PFSK-1 (cell line): ENCODE measurements around the gene MPC1.

Experiments used
- POLR2AphosphoS5 ChIP-seq: IDR thresholded peaks from 2 replicates; pipeline ENCODE4 v1.6.1; 2012; ENCODE audit warnings: low read depth, mild to moderate bottlenecking, control low read depth, low read length, moderate library complexity
- TF ChIP-seq, protein P1 (sequence below), 2 experiments: IDR thresholded peaks; 2 replicates each; pipeline versions ENCODE4 v1.6.1 to v1.8.0; 2011 to 2012; ENCODE audit warnings: low read depth in 2 of 2, low read length in 2 of 2, control low read depth in 1 of 2, inconsistent platforms in 1 of 2, mild to moderate bottlenecking in 1 of 2, moderate library complexity in 1 of 2; ENCODE audit not compliant: insufficient read depth in 1 of 2

DNA sequence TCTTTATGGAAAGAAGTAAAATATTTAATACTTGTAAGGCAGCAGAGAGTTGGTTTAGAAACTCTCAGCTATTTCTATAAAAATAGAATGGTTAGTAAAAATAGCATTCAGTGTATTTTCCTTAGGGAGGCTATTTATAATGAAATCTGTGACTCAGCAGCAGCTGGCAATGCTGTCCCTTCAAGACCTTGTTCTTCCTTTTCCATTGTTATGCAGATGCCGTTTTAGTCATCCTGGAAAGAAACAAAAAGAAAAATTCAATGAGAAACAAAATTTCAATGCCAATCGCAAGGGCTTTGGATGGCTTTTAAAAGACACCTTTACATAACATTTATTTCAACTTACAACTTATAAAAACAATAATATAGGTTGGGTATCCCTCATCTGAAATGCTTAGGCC lies 17.5 kb downstream of the MPC1 start:
- TF ChIP-seq POLR2AphosphoS5, result no peak
- TF ChIP-seq, protein P1, sequence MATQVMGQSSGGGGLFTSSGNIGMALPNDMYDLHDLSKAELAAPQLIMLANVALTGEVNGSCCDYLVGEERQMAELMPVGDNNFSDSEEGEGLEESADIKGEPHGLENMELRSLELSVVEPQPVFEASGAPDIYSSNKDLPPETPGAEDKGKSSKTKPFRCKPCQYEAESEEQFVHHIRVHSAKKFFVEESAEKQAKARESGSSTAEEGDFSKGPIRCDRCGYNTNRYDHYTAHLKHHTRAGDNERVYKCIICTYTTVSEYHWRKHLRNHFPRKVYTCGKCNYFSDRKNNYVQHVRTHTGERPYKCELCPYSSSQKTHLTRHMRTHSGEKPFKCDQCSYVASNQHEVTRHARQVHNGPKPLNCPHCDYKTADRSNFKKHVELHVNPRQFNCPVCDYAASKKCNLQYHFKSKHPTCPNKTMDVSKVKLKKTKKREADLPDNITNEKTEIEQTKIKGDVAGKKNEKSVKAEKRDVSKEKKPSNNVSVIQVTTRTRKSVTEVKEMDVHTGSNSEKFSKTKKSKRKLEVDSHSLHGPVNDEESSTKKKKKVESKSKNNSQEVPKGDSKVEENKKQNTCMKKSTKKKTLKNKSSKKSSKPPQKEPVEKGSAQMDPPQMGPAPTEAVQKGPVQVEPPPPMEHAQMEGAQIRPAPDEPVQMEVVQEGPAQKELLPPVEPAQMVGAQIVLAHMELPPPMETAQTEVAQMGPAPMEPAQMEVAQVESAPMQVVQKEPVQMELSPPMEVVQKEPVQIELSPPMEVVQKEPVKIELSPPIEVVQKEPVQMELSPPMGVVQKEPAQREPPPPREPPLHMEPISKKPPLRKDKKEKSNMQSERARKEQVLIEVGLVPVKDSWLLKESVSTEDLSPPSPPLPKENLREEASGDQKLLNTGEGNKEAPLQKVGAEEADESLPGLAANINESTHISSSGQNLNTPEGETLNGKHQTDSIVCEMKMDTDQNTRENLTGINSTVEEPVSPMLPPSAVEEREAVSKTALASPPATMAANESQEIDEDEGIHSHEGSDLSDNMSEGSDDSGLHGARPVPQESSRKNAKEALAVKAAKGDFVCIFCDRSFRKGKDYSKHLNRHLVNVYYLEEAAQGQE (IDR thresholded peaks at IDR 0.05; ENCODE audit: insufficient read depth in 1 of 2, low read depth in 2 of 2, low read length in 2 of 2), result no peak
